Gastroesophageal sphincter (tissue), 4 donors: ENCODE measurements around the gene CCDC170. TPM values are rescaled to one million over a fixed set of nuclear protein-coding genes. Genes with fewer than 3 reads are reported as not detected.

Experiments used
- ATAC-seq: fragments of 150-250 bp; one replicate; pipeline ENCODE4 v1.9.1; 2016; ENCODE audit warnings: mild to moderate bottlenecking, moderate library complexity
- H3K27ac ChIP-seq, 4 donors: fragments of 200-600 bp; sonication (generic) in 3 of 4; 1 replicate in 3 of 4; 2 replicates in 1 of 4; pipeline ENCODE4 v1.5.1; 2016 to 2019
- H3K27me3 ChIP-seq: fragments of 200-600 bp; sonication (generic); one replicate; pipeline ENCODE4 v1.5.1; 2019
- H3K36me3 ChIP-seq, 2 donors: fragments of 200-600 bp; sonication (generic); one replicate each; pipeline ENCODE4 v1.5.1; 2019; ENCODE audit warnings: control low read depth in 1 of 2
- H3K4me1 ChIP-seq, 3 donors: fragments of 200-600 bp; sonication (generic); 1 replicate in 2 of 3; 2 replicates in 1 of 3; pipeline ENCODE4 v1.5.1; 2016 to 2019; ENCODE audit warnings: control low read depth in 2 of 3
- H3K4me3 ChIP-seq, 2 donors: fragments of 200-600 bp; sonication (generic); one replicate each; pipeline ENCODE4 v1.5.1; 2019; ENCODE audit warnings: mild to moderate bottlenecking in 1 of 2, moderate library complexity in 1 of 2
- H3K9me3 ChIP-seq, 3 donors: fragments of 200-600 bp; sonication (generic); one replicate each; pipeline ENCODE4 v1.5.1; 2017 to 2019; ENCODE audit warnings: control low read depth in 2 of 3
- CTCF ChIP-seq, 4 experiments: fragments of 200-600 bp in 2 of 4; fragments of 450-650 bp in 2 of 4; sonication (generic) in 1 of 4; IDR thresholded peaks; one replicate each; pipeline ENCODE4 v1.5.1; 2017 to 2019; ENCODE audit warnings: antibody characterized with exemption in 4 of 4, mild to moderate bottlenecking in 2 of 4, moderate library complexity in 2 of 4
- EP300 ChIP-seq: sonication (generic); formaldehyde crosslinking; IDR thresholded peaks from one replicate; pipeline ENCODE4 v1.6.1; 2017; ENCODE audit warnings: antibody characterized with exemption, mild to moderate bottlenecking
- POLR2A ChIP-seq, 2 donors: fragments of 450-650 bp; IDR thresholded peaks; one replicate each; pipeline ENCODE4 v1.6.1; 2017; ENCODE audit warnings: antibody characterized with exemption in 2 of 2, mild to moderate bottlenecking in 2 of 2, moderate library complexity in 1 of 2
- POLR2AphosphoS5 ChIP-seq: sonication (generic); formaldehyde crosslinking; IDR thresholded peaks from one replicate; pipeline ENCODE4 v1.6.1; 2017; ENCODE audit warnings: antibody characterized with exemption
- WGBS, 2 donors: methylation state at CpG; one replicate each; pipeline ENCODE4 v1.1.5; 2018; ENCODE audit warnings: low coverage in 1 of 2; 5-methylcytosine and 5-hydroxymethylcytosine counted together
- small RNA-seq, 4 donors: library from RNA; depleted of rRNA; stranded (forward); fragments of <200 nt; gene quantifications; one replicate each; pipeline ENCODE3, GENCODE V24; 2016
- total RNA-seq, 4 donors: library from RNA; depleted of rRNA; stranded (reverse); fragments of >200 nt; gene quantifications; one replicate each; pipeline ENCODE4 v1.1.0, GENCODE V29; 2016

Gene CCDC170
- total RNA-seq, 4 donors from 2014 or later = 0.23 to 1.2 (median 0.77) TPM

DNA sequence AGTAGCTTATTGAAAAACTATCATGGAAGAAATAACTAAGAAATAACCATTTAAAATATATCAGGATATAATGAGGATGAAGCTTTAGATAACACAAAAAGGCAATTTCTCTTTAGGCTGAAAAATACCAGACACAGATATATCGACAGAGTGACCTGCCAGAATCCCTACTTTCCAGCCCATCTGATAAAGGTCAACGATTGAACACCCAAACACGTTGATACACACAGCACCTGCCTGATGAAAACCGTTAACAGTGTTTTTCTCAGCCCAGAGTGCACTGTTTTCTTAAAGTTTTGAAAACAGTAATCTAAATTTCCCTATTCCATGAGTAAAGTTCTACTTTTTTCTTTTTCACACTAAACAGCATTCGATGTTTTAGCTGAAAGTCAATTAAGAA, 170.6 kb downstream of the CCDC170 start:
- Histone ChIP-seq H3K9me3 (no peaks in the 10 kb centered on the region), H3K27ac (no peak overlapping the region), H3K4me1 (no peaks in the 10 kb centered on the region), H3K36me3 (no peaks in the 10 kb centered on the region), H3K4me3 (no peak overlapping the region), H3K27me3 (no peaks in the 10 kb centered on the region)
- no peak for ATAC-seq
- 69 to 72% methylated on average over 5 of the region's 5 CpGs for WGBS, 2 donors
- no peak for TF ChIP-seq CTCF (IDR thresholded peaks at IDR 0.05)
- no peak for TF ChIP-seq EP300
- TF ChIP-seq POLR2AphosphoS5 = no peak
- no peak for TF ChIP-seq POLR2A (IDR thresholded peaks at IDR 0.05)

GRCh38 chr6:151665329-151665728, 171.5 kb downstream of the CCDC170 start:
- WGBS, 2 donors = 56 to 86% methylated on average over 6 to 7 of the region's 7 CpGs
- H3K4me3 ChIP-seq = no peak overlapping the region
- no peak for TF ChIP-seq EP300
- no peak for TF ChIP-seq CTCF (IDR thresholded peaks at IDR 0.05)
- no peak for TF ChIP-seq POLR2A (IDR thresholded peaks at IDR 0.05)
- no peak for TF ChIP-seq POLR2AphosphoS5
- no peaks in the 10 kb centered on the region for H3K4me1 ChIP-seq
- H3K27ac ChIP-seq = no peak overlapping the region
- no peaks in the 10 kb centered on the region for H3K27me3 ChIP-seq
- ATAC-seq = no peak
- H3K36me3 ChIP-seq = no peaks in the 10 kb centered on the region
- H3K9me3 ChIP-seq = no peaks in the 10 kb centered on the region

GRCh38 chr6:151666526-151666925, 172.7 kb downstream of the CCDC170 start:
- Histone ChIP-seq H3K4me1 (no peaks in the 10 kb centered on the region), H3K36me3 (no peaks in the 10 kb centered on the region), H3K27ac (no peak overlapping the region), H3K9me3 (no peaks in the 10 kb centered on the region), H3K27me3 (no peaks in the 10 kb centered on the region), H3K4me3 (no peak overlapping the region)
- no peak for TF ChIP-seq POLR2AphosphoS5
- no peak for TF ChIP-seq CTCF (IDR thresholded peaks at IDR 0.05)
- TF ChIP-seq POLR2A (IDR thresholded peaks at IDR 0.05) = no peak
- no peak for TF ChIP-seq EP300
- ATAC-seq = no peak
- WGBS, 2 donors = 60 to 80% methylated on average over 1 of the region's 2 CpGs

DNA sequence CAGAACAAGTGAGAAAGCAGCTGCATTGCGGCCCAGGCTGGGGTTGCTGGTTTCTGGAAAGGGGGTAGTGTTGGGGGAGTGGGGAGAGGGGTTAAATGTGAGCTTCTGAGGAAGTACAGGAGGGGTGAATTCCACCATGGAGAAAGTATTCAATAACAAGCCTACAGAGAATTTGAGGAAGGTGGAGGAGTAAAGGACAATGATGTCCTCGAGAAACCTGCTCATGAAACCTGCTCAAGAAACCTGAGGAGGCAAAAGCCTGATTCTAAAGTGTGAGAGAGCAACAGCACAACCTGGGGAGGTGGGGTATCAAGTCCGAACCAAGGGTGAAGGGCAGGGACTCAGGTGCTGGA, 175.4 kb downstream of the CCDC170 start:
- H3K4me1 ChIP-seq = no peaks in the 10 kb centered on the region
- no peak overlapping the region for H3K27ac ChIP-seq
- ATAC-seq = no peak
- WGBS, 2 donors = 69% methylated on average over 2 to 3 of the region's 3 CpGs
- H3K4me3 ChIP-seq = no peak overlapping the region
- H3K9me3 ChIP-seq = no peaks in the 10 kb centered on the region
- TF ChIP-seq POLR2A (IDR thresholded peaks at IDR 0.05) = no peak
- no peak for TF ChIP-seq POLR2AphosphoS5
- TF ChIP-seq EP300 = no peak
- TF ChIP-seq CTCF (IDR thresholded peaks at IDR 0.05) = no peak
- H3K27me3 ChIP-seq = no peaks in the 10 kb centered on the region
- H3K36me3 ChIP-seq = no peaks in the 10 kb centered on the region

DNA sequence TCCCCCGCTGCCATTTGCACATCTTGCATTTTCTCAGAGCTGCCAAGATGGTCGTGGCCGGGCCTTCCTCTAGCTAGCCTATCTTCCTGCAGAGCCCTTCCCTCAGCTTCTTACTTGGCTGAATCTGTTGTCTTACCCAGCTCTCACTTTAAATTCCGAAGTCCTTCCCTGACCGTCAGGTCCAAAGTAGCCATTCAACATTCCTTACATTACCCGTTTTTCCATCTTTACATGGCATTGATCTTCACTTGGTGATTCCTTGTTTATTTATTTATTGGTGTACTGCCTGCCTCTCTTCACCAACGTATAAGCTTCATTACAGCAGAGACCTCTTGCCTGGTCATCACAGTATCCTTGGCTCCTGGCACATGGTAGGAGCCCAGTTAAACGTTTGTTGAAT, 176.3 kb downstream of the CCDC170 start:
- no peak overlapping the region for H3K4me3 ChIP-seq
- H3K27me3 ChIP-seq = no peaks in the 10 kb centered on the region
- H3K36me3 ChIP-seq = no peaks in the 10 kb centered on the region
- H3K4me1 ChIP-seq = no peaks in the 10 kb centered on the region
- 61 to 82% methylated on average over 8 of the region's 8 CpGs for WGBS, 2 donors
- TF ChIP-seq POLR2AphosphoS5 (no peak), EP300 (no peak), POLR2A (IDR thresholded peaks at IDR 0.05) (no peak), CTCF (IDR thresholded peaks at IDR 0.05) (no peak)
- ATAC-seq = no peak
- no peaks in the 10 kb centered on the region for H3K9me3 ChIP-seq
- H3K27ac ChIP-seq = no peak overlapping the region

Small RNAs within 50 kb of the gene (small RNA-seq; reads per million reads assigned to genes)
- gene RNU6-813P = 0 reads per million in 4 donors

Other genes starting within 250 kb of the CCDC170 start
- 10 to 100 TPM; 11.4 to 15.1 (median 12.4) TPM for gene ZBTB2, start 102.5 kb upstream of the CCDC170 start, total RNA-seq
- 10 to 100 TPM; 13.2 to 17.8 (median 14.1) TPM for gene RMND1, start 41.9 kb upstream of the CCDC170 start, total RNA-seq